SK-N-SH (cell line): ENCODE measurements around the gene G3BP1. TPM values are rescaled to one million over a fixed set of nuclear protein-coding genes. Genes with fewer than 3 reads are reported as not detected.

ENCODE experiments used
- polyA plus RNA-seq, 3 experiments: library from polyadenylated mRNA; depleted of rRNA; stranded (reverse); fragments of >200 nt; gene quantifications; 2 replicates each; pipeline ENCODE4 v1.2.3, GENCODE V29; 2012

The G3BP1 gene
- polyA plus RNA-seq, 1 of the 3 experiments (the other 2 are of a cell fraction), result 21.7 TPM

Other genes starting within 250 kb of the G3BP1 start
- gene FAT2, start 180.6 kb upstream of the G3BP1 start, polyA plus RNA-seq (2012; rRNA removed), result not detected in 2 replicates
- 987 and 1,115 TPM in 2 replicates for gene SPARC, start 85.0 kb upstream of the G3BP1 start, polyA plus RNA-seq (2012; rRNA removed)
- 344 and 497 TPM in 2 replicates for gene ATOX1, start 13.3 kb upstream of the G3BP1 start, polyA plus RNA-seq (2012; rRNA removed)
- gene GLRA1, start 152.9 kb downstream of the G3BP1 start, polyA plus RNA-seq (2012; rRNA removed), result not detected in 2 replicates